SU-DHL-6 (cell line): ENCODE data around the gene IPP.

Source experiments
- H2AFZ ChIP-seq: fragments of 200-600 bp; sonication (generic); 2 replicates; pipeline ENCODE4 v1.6.1; 2014; ENCODE audit warnings: low read depth, mild to moderate bottlenecking, moderate library complexity, mixed read lengths, antibody characterized with exemption, low read length; ENCODE audit not compliant: severe bottlenecking
- H3F3A ChIP-seq: fragments of 200-600 bp; shearing (Covaris generic); 2 replicates; pipeline ENCODE4 v1.6.0; 2016; ENCODE audit warnings: antibody characterized with exemption, mild to moderate bottlenecking; ENCODE audit not compliant: insufficient read depth
- H3K27ac ChIP-seq: fragments of 200-600 bp; sonication (generic); 2 replicates; pipeline ENCODE4 v1.5.1; 2016; ENCODE audit warnings: low read depth, mild to moderate bottlenecking, low read length, moderate library complexity, mixed read lengths
- H3K27me3 ChIP-seq: fragments of 200-600 bp; sonication (generic), shearing (Covaris generic); 2 replicates; pipeline ENCODE4 v1.6.0; 2014; ENCODE audit warnings: mild to moderate bottlenecking, low read length
- H3K36me3 ChIP-seq: fragments of 200-600 bp; sonication (generic); 2 replicates; pipeline ENCODE4 v1.6.1; 2014; ENCODE audit warnings: mild to moderate bottlenecking, low read length, mixed read lengths
- H3K4me2 ChIP-seq: fragments of 300-600, 200-600 bp; shearing (Covaris generic), sonication (generic); 2 replicates; pipeline ENCODE4 v1.6.0; 2014; ENCODE audit warnings: low read length, low read depth, mild to moderate bottlenecking; ENCODE audit not compliant: poor library complexity, severe bottlenecking
- H3K4me3 ChIP-seq: fragments of 200-600 bp; sonication (generic); 2 replicates; pipeline ENCODE4 v1.5.1; 2014; ENCODE audit warnings: antibody characterized with exemption, low read length, mild to moderate bottlenecking, mixed read lengths; ENCODE audit not compliant: insufficient read depth, poor library complexity, severe bottlenecking
- H3K79me2 ChIP-seq: fragments of 200-600 bp; sonication (generic); 2 replicates; pipeline ENCODE4 v1.6.1; 2014; ENCODE audit warnings: mild to moderate bottlenecking, low read length, moderate library complexity; ENCODE audit not compliant: insufficient read depth
- H3K9ac ChIP-seq: fragments of 200-600 bp; sonication (generic); 2 replicates; pipeline ENCODE4 v1.7.0; 2014; ENCODE audit warnings: mild to moderate bottlenecking, low read length
- H3K9me2 ChIP-seq: fragments of 200-600 bp; sonication (generic); replicated peaks from 2 replicates; pipeline ENCODE4 v1.6.1; 2014; ENCODE audit warnings: low read length; ENCODE audit not compliant: insufficient read depth
- H3K9me3 ChIP-seq: fragments of 200-600 bp; sonication (generic); 2 replicates; pipeline ENCODE4 v1.6.1; 2014; ENCODE audit warnings: low read length, mixed read lengths; ENCODE audit not compliant: insufficient read depth
- H4K20me1 ChIP-seq: fragments of 200-600 bp; sonication (generic); 2 replicates; pipeline ENCODE4 v1.6.1; 2014; ENCODE audit warnings: low read depth, mild to moderate bottlenecking, antibody characterized with exemption, low read length, moderate library complexity, mixed read lengths
- CTCF ChIP-seq: fragments of 200-600 bp; sonication (generic); IDR thresholded peaks from one replicate; pipeline ENCODE4 v1.5.1; 2017; ENCODE audit warnings: antibody characterized with exemption, mild to moderate bottlenecking, low read length, moderate library complexity; ENCODE audit not compliant: insufficient read depth, poor library complexity, severe bottlenecking
- EZH2phosphoT487 ChIP-seq: fragments of 200-600 bp; sonication (generic), shearing (Covaris generic); conservative IDR thresholded peaks from 2 replicates; pipeline ENCODE4 v1.6.1; 2018; ENCODE audit warnings: mild to moderate bottlenecking, antibody characterized with exemption, low read length, moderate library complexity, mixed read lengths

Gene IPP

GRCh38 chr1:45755697-45756096 is 5.2 kb upstream of the IPP start:
- Histone ChIP-seq H3K9me2 (no peaks in the 10 kb centered on the region), H2AFZ (no peak overlapping the region), H3K36me3 (no peaks in the 10 kb centered on the region), H3K9ac (no peak overlapping the region), H4K20me1 (no peaks in the 10 kb centered on the region), H3K27ac (no peak overlapping the region), H3K4me2 (no peak overlapping the region), H3K4me3 (no peak overlapping the region), H3K27me3 (no peaks in the 10 kb centered on the region), H3K79me2 (no peaks in the 10 kb centered on the region), H3K9me3 (no peaks in the 10 kb centered on the region), H3F3A (no peaks in the 10 kb centered on the region)
- TF ChIP-seq EZH2phosphoT487: no peak
- TF ChIP-seq CTCF: no peak

GRCh38 chr1:45753248-45754037 is 3.0 kb upstream of the IPP start:
- H3K9ac ChIP-seq: no peak overlapping the region
- no peaks in the 10 kb centered on the region for H3K9me2 ChIP-seq
- H3K27me3 ChIP-seq: no peaks in the 10 kb centered on the region
- H3K27ac ChIP-seq: no peak overlapping the region
- no peak overlapping the region for H3K4me3 ChIP-seq
- peaks cover 11% of the 10 kb centered on the region for H3F3A ChIP-seq
- no peaks in the 10 kb centered on the region for H4K20me1 ChIP-seq
- no peaks in the 10 kb centered on the region for H3K9me3 ChIP-seq
- TF ChIP-seq CTCF: no peak
- no peak for TF ChIP-seq EZH2phosphoT487
- H3K4me2 ChIP-seq: no peak overlapping the region
- no peak overlapping the region for H2AFZ ChIP-seq
- H3K36me3 ChIP-seq: no peaks in the 10 kb centered on the region
- H3K79me2 ChIP-seq: no peaks in the 10 kb centered on the region

GRCh38 chr1:45752441-45753052 is 2.1 kb upstream of the IPP start:
- no peaks in the 10 kb centered on the region for H3K79me2 ChIP-seq
- H3K4me2 ChIP-seq: no peak overlapping the region
- no peaks in the 10 kb centered on the region for H3K36me3 ChIP-seq
- H3K9me2 ChIP-seq: no peaks in the 10 kb centered on the region
- peaks cover 11% of the 10 kb centered on the region for H3F3A ChIP-seq
- no peak overlapping the region for H3K27ac ChIP-seq
- no peaks in the 10 kb centered on the region for H3K9me3 ChIP-seq
- no peaks in the 10 kb centered on the region for H4K20me1 ChIP-seq
- no peak overlapping the region for H2AFZ ChIP-seq
- no peak for TF ChIP-seq CTCF
- TF ChIP-seq EZH2phosphoT487: no peak
- H3K4me3 ChIP-seq: no peak overlapping the region
- H3K9ac ChIP-seq: no peak overlapping the region
- no peaks in the 10 kb centered on the region for H3K27me3 ChIP-seq
